GM11168 (cell line): Measurements from ENCODE around the gene LSAMP.

Source experiments
- in situ Hi-C: fragments of 300-500 bp; cut with MboI; formaldehyde crosslinking; loops from one replicate; pipeline ENCODE4 v1.12.0; 2022; ENCODE audit warnings: low sequenced_read_pairs; ENCODE audit not compliant: unreplicated experiment

The LSAMP gene

GRCh38 chr3:116374901-116375300, 70.4 kb downstream of the LSAMP start:
- in situ Hi-C loops = no loop called here

- in situ Hi-C loops = no loop called here
Observed at GRCh38 chr3:116367761-116368395, 77.4 kb downstream of the LSAMP start.

DNA sequence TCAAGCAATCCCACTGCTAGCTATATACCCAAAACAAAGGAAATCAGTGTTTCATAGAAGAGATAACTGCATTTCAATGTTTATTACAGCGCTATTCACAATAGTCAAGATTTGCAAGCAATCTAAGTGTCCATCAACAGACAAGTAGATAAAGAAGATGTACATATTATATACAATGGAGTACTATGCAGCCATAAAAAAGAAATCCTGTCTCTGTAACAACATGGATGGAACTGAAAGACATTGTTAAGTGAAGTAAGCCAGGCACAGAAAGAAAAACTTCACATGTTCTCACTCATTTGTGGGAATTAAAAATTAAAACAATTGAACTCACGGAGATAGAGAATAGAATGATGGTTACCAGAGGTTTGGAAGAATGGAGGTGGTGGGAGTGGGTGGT, 89.2 kb downstream of the LSAMP start:
- in situ Hi-C loops = no loop called here

- in situ Hi-C loops = no loop called here
Observed at GRCh38 chr3:116354382-116354781, 90.9 kb downstream of the LSAMP start.

DNA sequence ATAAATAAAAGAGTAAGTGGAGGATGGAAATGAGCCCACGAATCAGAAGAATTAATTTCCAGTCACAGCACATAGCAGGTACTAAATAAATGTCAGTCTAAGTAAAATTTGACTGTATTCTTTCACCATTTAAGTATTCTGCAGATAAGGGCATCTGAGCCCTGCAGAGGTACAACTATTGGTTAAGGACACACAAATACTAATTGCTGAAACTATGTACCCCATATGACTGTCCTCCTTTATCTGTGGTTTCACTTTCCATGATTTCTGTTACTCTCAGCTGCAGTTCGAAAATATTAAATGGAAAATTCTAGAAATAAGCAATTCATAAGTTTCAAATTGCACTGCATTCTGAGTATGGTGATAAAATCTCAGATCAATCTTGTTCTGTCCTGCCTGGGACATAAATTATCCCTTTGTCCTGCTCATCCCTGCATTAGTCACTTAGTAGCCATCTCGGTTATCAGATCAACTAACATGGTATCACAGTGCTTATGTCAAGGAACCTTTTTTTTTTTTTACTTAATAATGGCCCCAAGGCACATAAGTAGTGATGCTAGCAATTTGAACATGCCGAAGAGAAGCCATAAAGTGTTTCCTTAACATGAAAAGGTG, 95.1 kb downstream of the LSAMP start:
- in situ Hi-C loops = no loop called here

DNA sequence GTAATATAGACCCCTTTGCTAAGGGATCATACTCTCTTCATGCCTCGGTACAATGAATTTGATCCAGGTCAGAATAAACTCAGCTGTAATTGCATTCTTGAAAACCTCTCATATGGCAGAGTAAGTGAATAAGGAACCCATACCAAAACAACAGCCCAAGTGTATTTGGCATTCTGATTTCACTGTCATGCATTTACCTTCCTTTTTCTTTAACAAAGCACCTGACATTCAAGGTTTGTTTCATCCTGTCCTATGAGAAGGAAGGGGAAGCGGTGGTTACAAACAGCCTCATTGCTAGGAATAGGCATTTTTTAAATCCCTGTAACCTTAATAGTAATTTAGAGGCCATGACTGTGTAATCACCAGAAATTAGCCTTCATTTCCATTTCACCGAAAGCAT, 97.1 kb downstream of the LSAMP start:
- in situ Hi-C loops = no loop called here

DNA sequence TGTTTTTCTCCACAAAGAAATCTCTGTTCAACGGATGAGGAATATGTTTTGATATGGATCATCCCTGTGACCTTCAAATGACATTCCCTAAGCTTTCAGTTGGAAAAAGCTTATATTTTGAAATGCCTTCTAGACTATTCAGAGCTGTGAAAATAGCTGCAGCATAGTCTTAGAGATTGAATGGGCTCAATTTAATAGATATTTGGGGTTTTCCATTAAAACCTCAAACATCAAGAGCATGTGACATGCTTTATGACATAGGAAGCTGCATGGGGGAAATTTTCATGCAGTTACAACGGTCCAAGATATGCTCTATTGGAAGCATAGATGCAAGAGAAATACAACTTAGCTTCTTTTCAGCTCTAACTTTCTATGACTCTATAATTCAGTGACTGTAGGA, 102.8 kb downstream of the LSAMP start:
- in situ Hi-C loops = no loop called here

DNA sequence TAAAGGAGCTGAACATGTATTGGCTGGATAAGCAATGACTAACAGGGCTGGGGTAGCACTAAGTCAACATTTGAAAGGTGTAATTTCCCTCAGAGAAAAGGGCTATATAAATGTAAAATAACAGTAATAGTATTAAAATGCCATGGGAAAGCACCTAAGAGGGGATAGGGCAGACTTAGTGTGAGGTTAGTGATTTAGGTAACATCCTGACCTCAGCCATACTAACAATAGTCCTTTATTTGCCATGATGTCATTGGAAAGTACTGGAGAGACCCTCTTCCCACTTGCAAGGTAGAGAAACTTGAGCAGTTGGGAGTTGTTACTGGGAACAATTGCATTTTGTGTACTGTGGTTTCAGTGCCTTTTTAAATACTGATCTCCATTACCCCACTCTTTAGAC, 103.4 kb downstream of the LSAMP start:
- in situ Hi-C loops = no loop called here

- in situ Hi-C loops = no loop called here
Observed at GRCh38 chr3:116341381-116341780, 103.9 kb downstream of the LSAMP start.

GRCh38 chr3:116340680-116341216, 104.5 kb downstream of the LSAMP start:
- in situ Hi-C loops = no loop called here

DNA sequence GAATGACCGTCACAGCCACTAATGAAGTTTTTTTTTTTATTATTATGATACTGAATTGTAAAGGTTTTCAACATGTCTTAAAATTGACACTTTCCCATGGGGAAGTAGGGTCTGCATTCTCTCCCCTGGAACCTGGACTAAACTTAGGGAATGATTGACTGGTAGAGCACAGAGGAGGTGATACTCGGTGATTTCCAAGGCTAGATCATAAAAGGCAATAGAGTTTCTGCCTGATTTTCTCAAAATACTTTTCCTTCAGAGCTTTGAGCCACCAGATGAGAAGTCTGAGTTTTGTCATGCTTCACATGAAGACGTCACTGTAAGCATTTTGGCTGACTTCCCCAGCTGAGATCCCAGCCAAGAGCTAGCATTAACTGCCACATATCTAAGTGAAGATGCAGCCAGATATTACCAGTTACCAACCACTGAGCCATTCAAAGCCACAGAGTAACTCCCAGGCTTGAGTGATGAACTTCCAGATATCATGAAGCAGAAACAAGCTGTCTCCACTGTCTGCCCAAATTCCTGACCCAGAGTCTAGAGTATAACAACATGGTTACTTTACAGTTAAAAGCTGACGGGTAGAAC, 105.8 kb downstream of the LSAMP start:
- in situ Hi-C loops = no loop called here

DNA sequence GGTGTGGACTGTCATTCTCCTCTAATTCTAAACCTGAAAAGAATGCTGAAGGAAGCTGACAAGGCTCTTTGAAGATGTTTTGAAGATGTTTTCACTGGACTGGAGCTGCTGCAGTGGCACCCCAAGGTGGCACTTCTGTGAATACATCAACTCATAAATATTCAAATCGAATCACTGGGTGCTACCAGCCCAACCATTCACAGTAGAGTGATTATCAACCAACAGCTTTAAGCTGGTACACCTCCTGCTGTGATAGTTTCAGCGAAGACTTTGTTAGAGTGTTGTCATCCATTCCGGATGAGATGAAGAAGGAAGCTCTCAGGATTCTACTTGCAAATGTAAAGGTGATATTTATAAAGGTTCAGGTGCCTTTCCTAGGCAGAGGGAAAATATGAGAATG, 106.6 kb downstream of the LSAMP start:
- in situ Hi-C loops = no loop called here

GRCh38 chr3:116337229-116337628, 108.1 kb downstream of the LSAMP start:
- in situ Hi-C loops = no loop called here

- in situ Hi-C loops = no loop called here
Observed at GRCh38 chr3:116331380-116331779, 113.9 kb downstream of the LSAMP start.

DNA sequence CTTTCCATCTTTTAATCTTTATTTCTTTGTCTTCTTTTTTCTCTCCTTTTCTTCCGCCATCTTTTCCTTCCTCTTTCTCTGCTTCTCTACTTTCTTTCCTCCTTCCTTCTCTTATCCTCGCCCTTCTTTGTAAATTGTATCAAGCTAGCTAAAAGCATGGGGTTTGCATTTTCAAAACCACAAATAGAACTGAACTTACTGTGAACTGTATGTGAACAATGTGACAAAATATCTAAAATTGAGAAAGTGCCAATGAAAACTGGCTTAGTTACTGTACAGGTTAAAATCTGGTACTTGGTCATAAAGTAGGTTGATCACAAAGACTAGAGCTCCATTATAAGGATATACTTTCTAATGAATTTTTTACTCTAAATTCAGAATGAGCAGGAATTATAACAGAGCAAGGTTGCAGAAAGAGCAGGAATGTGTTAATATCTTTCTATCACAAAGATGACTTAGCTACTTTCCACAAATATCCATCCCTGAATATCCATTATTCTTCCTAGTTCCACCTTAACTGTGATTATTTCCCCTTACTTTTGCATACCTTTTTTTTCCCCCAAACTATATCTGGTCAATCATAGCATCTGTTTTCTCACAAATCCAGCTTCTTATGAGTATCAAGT, 122.4 kb downstream of the LSAMP start:
- in situ Hi-C loops = no loop called here

GRCh38 chr3:116318370-116318769, 126.9 kb downstream of the LSAMP start:
- in situ Hi-C loops = no loop called here

DNA sequence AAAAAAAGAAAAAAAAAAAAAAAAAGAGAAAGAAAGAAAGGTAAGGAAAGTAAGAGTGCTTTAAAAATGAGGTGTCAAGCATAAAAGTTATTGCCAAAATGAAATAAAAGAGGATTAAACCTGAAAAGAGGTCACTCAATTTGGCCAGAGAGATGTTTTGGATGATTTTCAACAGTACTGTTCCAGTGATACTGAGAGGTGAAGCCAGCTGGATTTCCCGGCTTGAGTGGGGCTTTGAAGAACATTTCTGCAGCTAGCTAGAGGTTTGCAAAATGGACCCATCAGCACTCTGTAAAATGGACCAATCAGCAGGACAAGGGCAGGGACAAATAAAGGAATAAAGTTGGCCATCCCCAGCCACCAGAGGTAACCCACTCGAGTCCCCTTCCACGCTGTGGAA, 128.5 kb downstream of the LSAMP start:
- in situ Hi-C loops = no loop called here

DNA sequence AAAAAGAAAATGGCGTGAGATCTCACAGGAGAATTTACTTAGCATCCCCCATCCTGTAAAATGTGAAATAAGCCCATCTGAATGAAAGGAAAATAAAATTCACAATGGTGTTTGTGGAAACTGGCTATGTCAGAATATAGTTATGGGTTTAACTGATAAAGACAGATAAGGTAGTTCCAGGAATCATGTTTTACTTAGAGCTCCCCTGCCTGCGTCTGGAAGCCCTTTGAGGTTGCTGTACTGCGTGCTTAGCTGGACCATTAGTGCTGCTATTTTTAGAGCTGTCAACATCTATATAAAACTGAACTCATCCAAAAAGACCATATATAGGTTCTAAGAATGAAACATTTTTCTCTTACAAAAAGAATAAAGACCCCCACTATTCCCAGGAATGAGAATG, 130.8 kb downstream of the LSAMP start:
- in situ Hi-C loops = no loop called here

DNA sequence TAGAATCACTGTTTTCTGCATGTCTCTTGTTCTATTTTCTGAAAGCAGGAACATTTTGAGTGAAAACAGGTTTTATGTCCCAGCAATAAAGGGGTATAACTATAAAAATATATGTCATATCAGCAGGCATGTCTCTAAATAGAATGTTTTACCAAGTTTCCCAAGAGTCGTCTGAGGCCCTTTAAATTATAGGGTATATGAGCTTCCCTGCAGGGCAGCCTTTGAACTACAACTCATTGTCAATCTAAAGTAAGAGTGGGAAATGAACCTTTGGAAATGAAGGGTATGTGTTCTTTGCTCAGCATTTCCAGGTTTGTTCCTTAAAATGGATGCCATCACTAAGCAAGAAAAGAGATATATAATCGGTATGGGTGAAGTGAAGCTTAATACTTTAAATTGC, 138.6 kb downstream of the LSAMP start:
- in situ Hi-C loops = no loop called here

GRCh38 chr3:116306149-116306548, 139.1 kb downstream of the LSAMP start:
- in situ Hi-C loops = no loop called here

DNA sequence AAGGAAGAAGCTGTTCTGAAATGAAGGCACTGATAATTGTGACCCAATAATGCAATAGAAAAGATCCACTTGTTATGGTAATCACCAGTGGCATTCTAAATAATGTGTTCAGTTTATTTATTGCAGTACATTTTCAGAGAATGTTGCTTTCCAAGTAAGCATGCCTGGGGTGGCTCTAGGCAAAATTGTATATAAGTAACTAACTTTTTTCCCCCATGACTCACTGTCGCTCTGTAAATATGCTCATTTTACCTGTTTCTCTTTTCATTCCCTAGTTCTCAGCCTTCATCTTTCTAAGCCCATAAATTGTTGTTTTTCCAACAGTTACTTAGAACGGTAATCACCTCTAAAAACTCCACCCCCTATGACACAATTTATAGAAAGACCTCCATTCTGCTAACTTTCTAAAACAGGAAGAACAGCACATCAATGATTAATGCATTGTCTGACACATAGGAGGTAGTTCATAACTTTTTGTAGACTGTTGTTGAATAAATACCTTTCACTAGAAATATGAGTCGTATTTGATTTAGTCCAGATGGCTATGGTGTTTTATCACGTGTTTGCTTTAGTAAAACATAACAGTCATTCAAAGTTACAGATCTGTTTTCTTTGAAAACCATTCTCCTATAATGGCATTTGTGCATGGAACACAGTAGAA, 143.1 kb downstream of the LSAMP start:
- in situ Hi-C loops = no loop called here
